Activated B cell treated with CpG ODN at 0.5 μM for 24 hours (primary cell): ENCODE measurements around the gene SELPLG. TPM values are rescaled to one million over a fixed set of nuclear protein-coding genes. Genes with fewer than 3 reads are reported as not detected.

Experiments
- ATAC-seq: fragments of 200-7000 bp; cut with Tn5 transposase; one replicate; pipeline ENCODE4 v1.10.0; 2021; ENCODE audit warnings: low read depth, mild to moderate bottlenecking, moderate library complexity
- CTCF ChIA-PET: fragments of 350-600 bp; sonication (Branson Sonifier 250); formaldehyde crosslinking; loops from one replicate; lab custom pipeline; 2021; ENCODE audit warnings: antibody characterized with exemption; lab: Charles Lee
- POLR2A ChIA-PET: fragments of 350-600 bp; sonication (Branson Sonifier 250); formaldehyde crosslinking; loops from one replicate; lab custom pipeline; 2021; ENCODE audit warnings: antibody characterized with exemption; lab: Charles Lee
- DNase-seq: peaks from one replicate; pipeline ENCODE4 v3.0.0; 2022
- H3K27ac Mint-ChIP-seq: one replicate; pipeline ENCODE4 v1.8.0; 2020; ENCODE audit warnings: mixed read lengths
- H3K27me3 Mint-ChIP-seq: one replicate; pipeline ENCODE4 v1.8.0; 2021; ENCODE audit warnings: mixed read lengths
- H3K36me3 Mint-ChIP-seq: one replicate; pipeline ENCODE4 v1.8.0; 2021; ENCODE audit warnings: low read depth, mixed read lengths
- H3K4me1 Mint-ChIP-seq: one replicate; pipeline ENCODE4 v1.8.0; 2021; ENCODE audit warnings: mixed read lengths
- H3K4me3 Mint-ChIP-seq: one replicate; pipeline ENCODE4 v1.8.0; 2020; ENCODE audit warnings: mild to moderate bottlenecking, mixed read lengths
- H3K9me3 Mint-ChIP-seq: one replicate; pipeline ENCODE4 v1.8.0; 2020; ENCODE audit warnings: mixed read lengths
- CTCF ChIP-seq: fragments of 200-600 bp; IDR thresholded peaks from one replicate; pipeline ENCODE4 v1.8.0; 2022; ENCODE audit warnings: antibody characterized with exemption, mild to moderate bottlenecking
- intact Hi-C: fragments of 100-400 bp; cut with micrococcal nuclease; formaldehyde crosslinking; loops from one replicate; pipeline ENCODE4 v1.15.1; 2024
- total RNA-seq: library from RNA; stranded (reverse); gene quantifications from 2 replicates; pipeline ENCODE4 v1.2.3, GENCODE V29; 2022

Gene SELPLG
- total RNA-seq, 1 donor from 2014 or later = 1.8 TPM

DNA sequence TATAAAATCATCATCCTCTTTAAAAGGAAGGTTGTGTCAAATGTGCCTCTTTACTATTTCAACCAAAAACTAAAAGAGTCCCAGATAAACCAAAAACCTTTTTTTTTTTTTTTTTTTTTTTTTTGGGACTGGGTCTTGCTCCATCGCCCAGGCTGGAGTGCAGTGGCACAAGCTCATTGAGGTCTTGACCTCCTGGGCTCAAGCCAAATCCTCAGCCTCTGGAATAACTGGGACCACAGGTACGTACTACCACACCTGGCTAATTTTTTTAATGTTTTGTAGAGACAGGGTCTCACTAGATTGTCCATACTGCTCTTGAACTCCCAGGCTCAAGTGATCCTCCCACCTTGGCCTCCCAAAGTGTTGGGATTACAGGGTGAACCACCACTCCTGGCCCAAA, 16.4 kb upstream of the SELPLG start:
- H3K9me3 Mint-ChIP-seq = no peaks in the 10 kb centered on the region
- no peak overlapping the region for H3K4me3 Mint-ChIP-seq
- CTCF ChIA-PET = interaction anchor here (1.2 to 1.5 kb wide), 2 partner anchors 33 to 88 kb away, joined by 3 to 4 read pairs; partner anchors contain the start of gene ISCU
- no peak overlapping the region for H3K27ac Mint-ChIP-seq
- POLR2A ChIA-PET = interaction anchor here (0.6 to 1.2 kb wide), 5 partner anchors 10 to 1631 kb away, joined by 3 to 7 read pairs (median 3); partner anchors contain the start of gene ATP2A2
- intact Hi-C loops = no loop called here
- no peaks in the 10 kb centered on the region for H3K27me3 Mint-ChIP-seq
- H3K36me3 Mint-ChIP-seq = peaks cover 71% of the 10 kb centered on the region
- ATAC-seq (no peak), DNase-seq (no peak)
- H3K4me1 Mint-ChIP-seq = peaks cover 49% of the 10 kb centered on the region
- no peak for TF ChIP-seq CTCF

GRCh38 chr12:108649669-108650068, 16.0 kb upstream of the SELPLG start:
- ChIA-PET CTCF (interaction anchor here (1.2 to 1.5 kb wide), 2 partner anchors 32 to 87 kb away, joined by 3 to 4 read pairs; partner anchors contain the start of gene ISCU), POLR2A (interaction anchor here (0.7 to 1.2 kb wide), 4 partner anchors 10 to 14 kb away, joined by 3 to 7 read pairs (median 4); no protein-coding TSS in a partner anchor)
- Mint-ChIP-seq H3K36me3 (peaks cover 74% of the 10 kb centered on the region), H3K9me3 (no peaks in the 10 kb centered on the region), H3K4me1 (peaks cover 52% of the 10 kb centered on the region), H3K4me3 (no peak overlapping the region), H3K27ac (peak overlapping the region; percentile 37), H3K27me3 (no peaks in the 10 kb centered on the region)
- no peak for ATAC-seq
- no peak for TF ChIP-seq CTCF
- DNase-seq = no peak
- intact Hi-C loops = no loop called here

GRCh38 chr12:108649126-108649525, 15.4 kb upstream of the SELPLG start:
- POLR2A ChIA-PET = interaction anchor here (0.7 to 1.0 kb wide), 2 partner anchors 9 to 14 kb away, joined by 3 to 4 read pairs; no protein-coding TSS in a partner anchor
- no peak for DNase-seq
- Mint-ChIP-seq H3K9me3 (no peaks in the 10 kb centered on the region), H3K27ac (peak overlapping the region; percentile 26), H3K36me3 (peaks cover 78% of the 10 kb centered on the region), H3K4me3 (no peak overlapping the region), H3K27me3 (no peaks in the 10 kb centered on the region), H3K4me1 (peaks cover 55% of the 10 kb centered on the region)
- intact Hi-C loops = no loop called here
- CTCF ChIA-PET = interaction anchor here (1.2 to 1.5 kb wide), 2 partner anchors 32 to 87 kb away, joined by 3 to 4 read pairs; partner anchors contain the start of gene ISCU
- TF ChIP-seq CTCF = no peak
- ATAC-seq = no peak

DNA sequence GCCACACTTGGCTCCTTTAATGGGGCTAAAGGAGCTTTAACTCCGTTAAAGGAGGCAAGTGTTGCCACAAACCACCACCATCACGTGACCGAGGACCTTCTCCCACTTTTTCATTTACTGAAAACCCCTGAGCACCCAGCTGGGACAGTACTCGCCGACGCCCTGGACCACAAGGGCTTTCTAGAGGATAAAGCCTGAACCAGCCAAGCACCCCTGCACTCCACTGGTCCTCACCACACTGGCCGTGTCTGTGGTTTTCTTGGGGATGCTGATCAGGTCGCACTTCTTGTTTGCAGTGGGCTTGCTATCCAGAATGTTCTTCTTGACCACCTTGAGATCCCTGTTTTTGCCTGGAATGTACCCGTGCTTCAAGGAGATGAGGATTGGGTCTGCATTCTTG, 14.7 kb upstream of the SELPLG start:
- ChIA-PET POLR2A (no interaction called here), CTCF (interaction anchor here (1.2 to 1.9 kb wide), 2 partner anchors 16 to 156 kb away, joined by 3 to 6 read pairs; no protein-coding TSS in a partner anchor)
- Mint-ChIP-seq H3K4me3 (no peak overlapping the region), H3K4me1 (peaks cover 54% of the 10 kb centered on the region), H3K36me3 (peaks cover 77% of the 10 kb centered on the region), H3K27me3 (no peaks in the 10 kb centered on the region), H3K9me3 (no peaks in the 10 kb centered on the region), H3K27ac (peak overlapping the region; percentile 37)
- no peak for TF ChIP-seq CTCF
- ATAC-seq (no peak), DNase-seq (no peak)
- intact Hi-C loops = no loop called here

- intact Hi-C loops = loop anchor here (1.0 to 2.0 kb wide), 3 partner anchors 15 to 35 kb away; partner anchors contain the start of gene SELPLG
- Mint-ChIP-seq H3K9me3 (no peaks in the 10 kb centered on the region), H3K4me1 (peaks cover 52% of the 10 kb centered on the region), H3K36me3 (peaks cover 72% of the 10 kb centered on the region), H3K27ac (peak overlapping the region; percentile 60), H3K27me3 (no peaks in the 10 kb centered on the region), H3K4me3 (no peak overlapping the region)
- DNase-seq (no peak), ATAC-seq (no peak)
- no peak for TF ChIP-seq CTCF
- CTCF ChIA-PET = interaction anchor here (0.7 to 1.9 kb wide), 4 partner anchors 9 to 156 kb away, joined by 3 to 6 read pairs (median 3); no protein-coding TSS in a partner anchor
- POLR2A ChIA-PET = interaction anchor here (1.6 to 2.8 kb wide), 4 partner anchors 12 to 80 kb away, joined by 3 to 15 read pairs (median 11); partner anchors contain the start of gene SELPLG
Observed at GRCh38 chr12:108647585-108648287, 14.0 kb upstream of the SELPLG start.
